ENCODE measurements around the gene MLLT3. TPM values are rescaled to one million over a fixed set of nuclear protein-coding genes. Genes with fewer than 3 reads are reported as not detected.

Gene MLLT3
- total RNA-seq, 2 experiments from 2014 or later, result 70.2 to 74.7 TPM

GRCh38 chr9:20491612-20492011 is 130.7 kb downstream of the MLLT3 start:
- CTCF ChIA-PET, result no interaction called here
- no peaks in the 10 kb centered on the region for H3K9me3 Mint-ChIP-seq
- H3K4me1 Mint-ChIP-seq, result peaks cover 16% of the 10 kb centered on the region
- POLR2A ChIA-PET, result no interaction called here
- H3K36me3 Mint-ChIP-seq (ENCODE audit: low read depth), result peaks cover 6% of the 10 kb centered on the region
- DNase-seq, result no peak
- no peak overlapping the region for H3K27ac Mint-ChIP-seq
- no peaks in the 10 kb centered on the region for H3K27me3 Mint-ChIP-seq
- H3K4me3 Mint-ChIP-seq, result no peak overlapping the region

- CTCF ChIA-PET, result no interaction called here
- no peak for DNase-seq
- H3K9me3 Mint-ChIP-seq, result no peaks in the 10 kb centered on the region
- POLR2A ChIA-PET, result no interaction called here
- H3K27ac Mint-ChIP-seq, result no peak overlapping the region
- no peaks in the 10 kb centered on the region for H3K27me3 Mint-ChIP-seq
- peaks cover 11% of the 10 kb centered on the region for H3K4me1 Mint-ChIP-seq
- no peak overlapping the region for H3K4me3 Mint-ChIP-seq
- peaks cover 6% of the 10 kb centered on the region for H3K36me3 Mint-ChIP-seq (ENCODE audit: low read depth)
Observed at GRCh38 chr9:20490246-20490834, 132.0 kb downstream of the MLLT3 start.

- Mint-ChIP-seq H3K36me3 (ENCODE audit: low read depth) (peaks cover 11% of the 10 kb centered on the region), H3K4me1 (peaks cover 11% of the 10 kb centered on the region), H3K27me3 (no peaks in the 10 kb centered on the region), H3K9me3 (no peaks in the 10 kb centered on the region), H3K27ac (no peak overlapping the region), H3K4me3 (no peak overlapping the region)
- no peak for DNase-seq
- POLR2A ChIA-PET, result no interaction called here
- CTCF ChIA-PET, result no interaction called here
Observed at GRCh38 chr9:20488691-20489090, 133.6 kb downstream of the MLLT3 start.

DNA sequence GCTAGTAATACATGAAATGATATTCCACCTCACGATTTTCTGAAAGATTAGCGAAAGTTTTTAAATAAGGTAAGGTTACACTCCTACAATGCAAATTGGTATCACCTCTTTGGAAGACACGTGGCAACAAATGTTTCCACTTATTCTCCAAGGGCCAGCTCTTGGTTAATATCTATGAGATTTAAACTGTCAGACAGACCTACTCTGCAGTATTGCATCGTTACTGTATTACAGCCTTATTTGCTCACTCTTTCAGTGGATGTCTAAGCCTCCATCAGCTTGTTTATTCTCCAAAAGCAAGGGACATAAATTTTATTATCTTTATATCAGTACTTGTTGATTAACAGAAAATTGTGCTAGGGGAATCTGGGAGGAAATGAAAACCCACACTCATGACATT is 135.7 kb downstream of the MLLT3 start:
- Mint-ChIP-seq H3K9me3 (no peaks in the 10 kb centered on the region), H3K27ac (no peak overlapping the region), H3K4me3 (no peak overlapping the region), H3K4me1 (peaks cover 16% of the 10 kb centered on the region), H3K36me3 (ENCODE audit: low read depth) (peaks cover 14% of the 10 kb centered on the region), H3K27me3 (no peaks in the 10 kb centered on the region)
- no peak for DNase-seq
- CTCF ChIA-PET, result interaction anchor here (0.8 to 1.6 kb wide), 2 partner anchors 12 to 13 kb away, joined by 3 to 4 read pairs; no protein-coding TSS in a partner anchor
- POLR2A ChIA-PET, result no interaction called here

DNA sequence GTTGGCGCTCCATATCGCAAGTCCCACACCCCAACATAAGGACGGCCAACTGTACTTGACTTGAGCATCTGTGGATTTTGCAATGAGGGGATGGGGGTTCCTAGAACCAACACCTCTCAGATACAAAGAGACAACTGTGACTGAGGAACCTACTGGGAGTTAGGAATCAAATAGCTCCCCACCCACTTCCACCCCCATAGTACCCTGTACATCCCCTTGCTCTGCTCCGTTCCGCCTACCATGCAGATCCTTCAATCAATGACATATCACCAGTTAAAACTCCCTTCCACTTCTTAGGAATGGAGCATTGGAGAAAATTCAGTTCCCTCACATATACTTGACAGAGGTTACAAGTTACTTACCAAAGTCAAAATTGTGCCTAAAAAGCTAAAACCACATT is 140.9 kb downstream of the MLLT3 start:
- no peaks in the 10 kb centered on the region for H3K9me3 Mint-ChIP-seq
- no peaks in the 10 kb centered on the region for H3K27me3 Mint-ChIP-seq
- H3K27ac Mint-ChIP-seq, result no peak overlapping the region
- POLR2A ChIA-PET, result no interaction called here
- no peak overlapping the region for H3K4me3 Mint-ChIP-seq
- H3K4me1 Mint-ChIP-seq, result peaks cover 29% of the 10 kb centered on the region
- CTCF ChIA-PET, result interaction anchor here (0.6 to 1.5 kb wide), 2 partner anchors 20 to 278 kb away, joined by 3 to 4 read pairs; no protein-coding TSS in a partner anchor
- no peak for DNase-seq
- peaks cover 14% of the 10 kb centered on the region for H3K36me3 Mint-ChIP-seq (ENCODE audit: low read depth)

DNA sequence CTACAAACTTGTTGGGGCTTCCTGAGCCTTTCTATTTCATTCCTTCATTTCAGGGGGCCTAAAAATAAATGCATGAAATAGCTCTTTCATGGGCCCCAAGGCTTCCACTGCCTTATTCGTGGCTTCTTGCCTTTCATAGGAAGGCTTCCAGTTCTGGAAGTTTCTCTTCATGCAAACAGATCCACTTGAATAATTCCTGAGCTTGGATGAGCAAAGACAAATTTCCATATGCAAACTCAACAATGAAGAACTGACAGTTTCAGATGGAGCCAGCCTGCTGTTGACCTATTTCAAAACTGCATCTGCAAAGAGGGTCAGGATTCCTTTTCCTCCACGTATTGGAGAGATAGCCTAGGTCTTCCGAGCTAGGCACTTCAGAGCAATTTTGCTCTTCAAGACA is 142.1 kb downstream of the MLLT3 start:
- H3K27me3 Mint-ChIP-seq, result no peaks in the 10 kb centered on the region
- DNase-seq, result no peak
- peaks cover 1% of the 10 kb centered on the region for H3K9me3 Mint-ChIP-seq
- no peak overlapping the region for H3K27ac Mint-ChIP-seq
- H3K36me3 Mint-ChIP-seq (ENCODE audit: low read depth), result peaks cover 16% of the 10 kb centered on the region
- ChIA-PET CTCF (interaction anchor here (1.5 kb wide), 1 partner anchor 19 kb away, joined by 3 read pairs; no protein-coding TSS in a partner anchor), POLR2A (no interaction called here)
- H3K4me3 Mint-ChIP-seq, result no peak overlapping the region
- H3K4me1 Mint-ChIP-seq, result peaks cover 29% of the 10 kb centered on the region

- Mint-ChIP-seq H3K27ac (no peak overlapping the region), H3K4me3 (no peak overlapping the region), H3K9me3 (peaks cover 1% of the 10 kb centered on the region), H3K36me3 (ENCODE audit: low read depth) (peaks cover 16% of the 10 kb centered on the region), H3K27me3 (no peaks in the 10 kb centered on the region), H3K4me1 (peaks cover 29% of the 10 kb centered on the region)
- DNase-seq, result no peak
- ChIA-PET CTCF (no interaction called here), POLR2A (no interaction called here)
Observed at GRCh38 chr9:20479419-20480155, 142.7 kb downstream of the MLLT3 start.

GRCh38 chr9:20478786-20479185 is 143.5 kb downstream of the MLLT3 start:
- Mint-ChIP-seq H3K4me3 (no peak overlapping the region), H3K9me3 (peaks cover 1% of the 10 kb centered on the region), H3K4me1 (peaks cover 29% of the 10 kb centered on the region), H3K27ac (no peak overlapping the region), H3K36me3 (ENCODE audit: low read depth) (peaks cover 11% of the 10 kb centered on the region), H3K27me3 (no peaks in the 10 kb centered on the region)
- DNase-seq, result no peak
- ChIA-PET CTCF (interaction anchor here (1.0 kb wide), 1 partner anchor 12 kb away, joined by 5 read pairs; no protein-coding TSS in a partner anchor), POLR2A (no interaction called here)

DNA sequence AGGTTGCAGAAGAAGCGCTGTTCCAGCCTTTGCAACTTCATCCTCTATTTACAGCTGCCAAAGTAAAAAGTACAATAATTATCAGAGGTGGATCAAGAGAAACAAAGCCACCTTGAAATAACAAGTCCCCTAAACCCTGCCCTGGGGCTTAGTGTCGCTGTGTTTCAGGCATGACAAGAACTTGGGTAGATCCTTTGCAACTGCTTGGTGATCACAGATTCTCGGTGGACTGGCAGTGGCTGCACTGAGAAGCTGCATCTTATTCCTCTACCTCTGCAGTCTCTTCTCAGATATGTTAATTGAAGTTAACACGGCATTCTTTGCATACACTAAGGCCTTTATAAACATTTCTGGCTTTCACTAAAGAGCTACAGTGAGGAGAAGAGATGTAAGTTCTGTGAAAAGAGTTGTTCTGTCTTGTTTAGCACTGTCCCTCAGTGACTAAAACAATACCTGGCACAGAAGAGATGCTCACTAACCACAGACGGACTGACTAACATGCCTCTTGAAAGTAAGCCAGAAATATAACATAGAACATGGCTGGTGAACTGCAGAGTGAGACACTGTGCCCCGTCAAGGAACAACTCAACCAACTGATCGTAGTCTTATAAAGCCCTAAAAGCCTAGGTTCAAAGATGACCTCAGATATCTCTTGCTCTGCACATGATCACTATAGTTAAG is 144.2 kb downstream of the MLLT3 start:
- Mint-ChIP-seq H3K9me3 (peaks cover 1% of the 10 kb centered on the region), H3K27me3 (no peaks in the 10 kb centered on the region), H3K4me1 (peaks cover 33% of the 10 kb centered on the region), H3K4me3 (no peak overlapping the region), H3K27ac (no peak overlapping the region), H3K36me3 (ENCODE audit: low read depth) (peaks cover 11% of the 10 kb centered on the region)
- POLR2A ChIA-PET, result no interaction called here
- DNase-seq, result no peak
- CTCF ChIA-PET, result interaction anchor here (1.0 kb wide), 1 partner anchor 11 kb away, joined by 5 read pairs; no protein-coding TSS in a partner anchor

- no peak for DNase-seq
- CTCF ChIA-PET, result no interaction called here
- peaks cover 1% of the 10 kb centered on the region for H3K9me3 Mint-ChIP-seq
- POLR2A ChIA-PET, result no interaction called here
- no peak overlapping the region for H3K4me3 Mint-ChIP-seq
- H3K27ac Mint-ChIP-seq, result no peak overlapping the region
- H3K36me3 Mint-ChIP-seq (ENCODE audit: low read depth), result peaks cover 11% of the 10 kb centered on the region
- H3K4me1 Mint-ChIP-seq, result peaks cover 30% of the 10 kb centered on the region
- H3K27me3 Mint-ChIP-seq, result no peaks in the 10 kb centered on the region
Observed at GRCh38 chr9:20476912-20477521, 145.3 kb downstream of the MLLT3 start.

DNA sequence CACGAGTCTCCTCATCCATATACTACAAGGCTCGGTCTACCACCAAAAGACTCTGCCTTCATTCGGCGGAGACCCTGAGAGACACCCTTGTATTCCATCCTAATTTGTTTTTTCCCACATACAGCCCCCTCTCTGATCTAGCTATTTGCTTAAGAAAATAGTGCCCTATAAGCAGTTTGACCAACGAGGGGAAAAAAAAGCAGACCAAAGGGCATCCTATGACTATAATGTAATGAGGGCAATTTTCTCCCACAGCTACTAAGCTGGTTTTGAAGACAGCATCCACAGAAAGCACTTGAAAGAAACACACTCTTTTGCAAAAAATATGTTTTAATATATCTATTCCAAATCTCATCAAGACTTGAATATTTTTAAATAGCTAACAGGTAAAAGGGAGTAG is 147.8 kb downstream of the MLLT3 start:
- Mint-ChIP-seq H3K4me1 (peaks cover 20% of the 10 kb centered on the region), H3K27ac (no peak overlapping the region), H3K27me3 (no peaks in the 10 kb centered on the region), H3K4me3 (no peak overlapping the region), H3K36me3 (ENCODE audit: low read depth) (peaks cover 13% of the 10 kb centered on the region), H3K9me3 (peaks cover 9% of the 10 kb centered on the region)
- POLR2A ChIA-PET, result no interaction called here
- CTCF ChIA-PET, result interaction anchor here (1.1 to 2.1 kb wide), 2 partner anchors 9 to 12 kb away, joined by 3 to 8 read pairs; no protein-coding TSS in a partner anchor
- no peak for DNase-seq

- no peaks in the 10 kb centered on the region for H3K27me3 Mint-ChIP-seq
- POLR2A ChIA-PET, result no interaction called here
- no peak overlapping the region for H3K4me3 Mint-ChIP-seq
- H3K27ac Mint-ChIP-seq, result no peak overlapping the region
- CTCF ChIA-PET, result no interaction called here
- no peak for DNase-seq
- peaks cover 14% of the 10 kb centered on the region for H3K9me3 Mint-ChIP-seq
- H3K36me3 Mint-ChIP-seq (ENCODE audit: low read depth), result peaks cover 19% of the 10 kb centered on the region
- H3K4me1 Mint-ChIP-seq, result peaks cover 14% of the 10 kb centered on the region
Observed at GRCh38 chr9:20473515-20474013, 148.7 kb downstream of the MLLT3 start.

Measured in activated CD4-positive, alpha-beta T cell treated with anti-CD3 and anti-CD28 coated beads, Interleukin-2, amount 10 ng/mL, durations not matched to agents 7 days and 5 days (primary cell).